Stimulated activated effector memory CD8-positive, alpha-beta T cell treated with anti-CD3 and anti-CD28 coated beads, Interleukin-12 subunit alpha, Interleukin-12 subunit beta, amount 100 ng/mL, for 72 hours (primary cell): Measurements from ENCODE around the gene SBNO1.
"Not testable (repeated sequence)": the region's sequence is repeated elsewhere in the genome, so short reads cannot be mapped to it uniquely, and the experiment has no call there.

Experiments
- ATAC-seq: fragments of 150-1000 bp; cut with Tn5 transposase; 2 replicates; pipeline ENCODE4 v1.10.0; 2021
- DNase-seq, 2 donors: peaks; one replicate each; pipeline ENCODE4 v3.0.0; 2021 to 2022; ENCODE audit warnings: low spot score in 2 of 2
- H3K27ac Mint-ChIP-seq: one replicate; pipeline ENCODE4 v1.8.0; 2022; ENCODE audit warnings: mild to moderate bottlenecking, mixed read lengths
- H3K36me3 Mint-ChIP-seq: one replicate; pipeline ENCODE4 v1.8.0; 2022; ENCODE audit warnings: mild to moderate bottlenecking, mixed read lengths
- H3K4me1 Mint-ChIP-seq: one replicate; pipeline ENCODE4 v1.8.0; 2022; ENCODE audit warnings: mixed read lengths
- H3K4me3 Mint-ChIP-seq: one replicate; pipeline ENCODE4 v1.8.0; 2022; ENCODE audit warnings: mild to moderate bottlenecking, mixed read lengths
- H3K9me3 Mint-ChIP-seq: one replicate; pipeline ENCODE4 v1.8.0; 2022; ENCODE audit warnings: mixed read lengths

SBNO1 gene

DNA sequence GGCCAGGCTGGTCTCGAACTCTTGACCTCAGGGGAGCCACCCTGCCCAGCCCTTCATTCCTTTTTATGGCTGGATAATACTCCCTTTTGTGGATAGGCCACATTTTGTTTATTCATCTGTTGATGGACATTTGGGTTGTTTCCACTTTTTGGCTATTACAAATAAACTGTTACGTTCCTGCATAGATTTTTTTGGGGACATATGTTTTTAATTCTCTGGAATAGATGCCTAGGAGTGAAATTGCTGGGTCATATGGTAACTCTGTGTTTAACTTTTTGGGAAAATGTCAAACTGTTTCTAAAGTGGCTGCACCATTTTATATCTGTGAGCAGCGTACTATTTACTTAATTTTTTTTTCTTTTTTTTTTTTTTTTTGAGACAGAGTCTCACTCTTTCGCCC, 29.1 kb upstream of the SBNO1 start:
- Mint-ChIP-seq H3K4me3 (no peak overlapping the region), H3K27ac (no peak overlapping the region), H3K4me1 (peaks cover 51% of the 10 kb centered on the region), H3K36me3 (peaks cover 90% of the 10 kb centered on the region), H3K9me3 (no peaks in the 10 kb centered on the region)
- DNase-seq, result no peak
- no peak for ATAC-seq

DNA sequence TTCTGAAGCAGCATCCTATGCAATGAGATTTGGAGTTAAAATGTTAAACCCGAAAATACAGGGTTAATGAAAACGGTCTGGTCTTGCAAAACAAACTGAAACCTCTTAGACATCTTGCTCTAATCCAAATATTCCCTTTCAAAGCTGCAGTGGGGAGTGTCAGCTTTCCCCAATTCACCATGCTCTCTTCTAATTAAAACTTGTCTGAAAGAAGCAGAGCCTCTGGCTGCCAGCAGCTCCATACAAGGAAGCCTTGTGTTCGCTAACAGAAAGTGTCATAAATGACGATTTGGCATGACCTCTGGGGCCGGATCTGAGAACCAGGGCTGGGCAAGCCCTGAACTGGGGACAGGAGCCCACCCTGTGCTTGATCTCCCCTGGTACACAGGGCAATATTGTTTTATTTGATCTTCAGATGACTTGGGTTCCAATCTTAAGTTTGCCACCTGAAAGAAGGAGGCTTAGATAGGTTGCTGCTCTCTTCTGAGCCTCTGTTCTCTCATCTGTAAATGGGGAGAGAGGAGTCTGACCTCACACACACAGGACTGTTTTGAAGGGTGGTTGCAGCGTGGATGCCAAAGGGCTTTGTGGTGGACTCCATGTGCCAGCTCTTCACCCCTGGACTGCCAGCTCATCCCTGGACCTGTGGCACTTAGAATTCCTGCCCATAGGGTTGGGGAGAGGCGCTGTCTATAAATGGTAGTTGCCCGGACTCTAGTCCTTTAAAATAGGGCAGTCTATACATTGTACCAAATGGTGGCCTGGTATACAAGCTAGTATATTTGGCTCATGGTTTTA, 27.1 kb upstream of the SBNO1 start:
- H3K4me3 Mint-ChIP-seq, result peak overlapping the region; percentile 87
- DNase-seq (no peak), ATAC-seq (no peak)
- H3K27ac Mint-ChIP-seq, result peak overlapping the region; percentile 90
- no peaks in the 10 kb centered on the region for H3K9me3 Mint-ChIP-seq
- H3K36me3 Mint-ChIP-seq, result peaks cover 79% of the 10 kb centered on the region
- peaks cover 64% of the 10 kb centered on the region for H3K4me1 Mint-ChIP-seq

DNA sequence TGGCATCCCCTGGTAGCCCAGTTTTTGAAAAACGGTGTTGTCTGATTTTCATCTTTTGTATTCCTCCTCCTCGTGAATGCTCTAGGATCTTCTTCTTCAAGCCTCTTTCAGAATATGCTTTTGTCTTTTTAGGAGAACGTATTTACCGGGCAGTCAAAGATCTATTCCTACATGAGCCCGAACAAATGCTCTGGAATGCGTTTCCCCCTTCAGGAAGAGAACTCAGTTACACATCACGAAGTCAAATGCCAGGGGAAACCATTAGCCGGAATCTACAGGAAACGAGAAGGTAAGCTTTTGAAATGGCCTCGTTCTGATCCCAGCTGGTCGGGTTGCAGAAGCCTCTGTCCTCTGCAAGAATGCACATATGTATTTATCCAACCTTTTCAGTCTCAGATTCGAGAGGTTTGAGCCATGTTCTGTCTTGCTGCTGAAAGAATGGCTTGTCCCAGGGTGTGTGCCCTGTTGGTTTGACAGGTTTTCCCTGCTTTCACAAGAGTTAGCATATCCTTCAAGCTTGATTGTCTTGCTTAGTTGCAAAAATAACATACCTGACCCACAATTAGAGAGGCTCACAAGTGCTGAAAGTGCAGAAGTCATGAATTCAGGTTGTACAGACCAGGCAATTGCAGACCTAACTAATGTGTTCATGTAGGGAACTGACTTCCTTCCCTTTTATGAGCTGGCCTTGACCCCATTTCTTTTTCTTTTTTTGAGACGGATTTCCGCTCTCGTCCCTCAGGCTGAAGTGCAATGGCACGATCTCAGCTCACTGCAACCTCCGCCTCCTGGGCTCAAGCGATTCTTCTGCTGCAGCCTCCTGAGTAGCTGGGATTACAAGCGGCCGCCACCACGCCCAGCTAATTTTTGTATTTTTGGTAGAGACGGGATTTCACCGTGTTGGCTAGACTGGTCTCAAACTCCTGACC, 26.1 kb upstream of the SBNO1 start:
- Mint-ChIP-seq H3K36me3 (peaks cover 69% of the 10 kb centered on the region), H3K4me1 (peaks cover 64% of the 10 kb centered on the region), H3K4me3 (peak overlapping the region; percentile 87), H3K9me3 (no peaks in the 10 kb centered on the region), H3K27ac (peak overlapping the region; percentile 90)
- ATAC-seq (no peak), DNase-seq (no peak)

DNA sequence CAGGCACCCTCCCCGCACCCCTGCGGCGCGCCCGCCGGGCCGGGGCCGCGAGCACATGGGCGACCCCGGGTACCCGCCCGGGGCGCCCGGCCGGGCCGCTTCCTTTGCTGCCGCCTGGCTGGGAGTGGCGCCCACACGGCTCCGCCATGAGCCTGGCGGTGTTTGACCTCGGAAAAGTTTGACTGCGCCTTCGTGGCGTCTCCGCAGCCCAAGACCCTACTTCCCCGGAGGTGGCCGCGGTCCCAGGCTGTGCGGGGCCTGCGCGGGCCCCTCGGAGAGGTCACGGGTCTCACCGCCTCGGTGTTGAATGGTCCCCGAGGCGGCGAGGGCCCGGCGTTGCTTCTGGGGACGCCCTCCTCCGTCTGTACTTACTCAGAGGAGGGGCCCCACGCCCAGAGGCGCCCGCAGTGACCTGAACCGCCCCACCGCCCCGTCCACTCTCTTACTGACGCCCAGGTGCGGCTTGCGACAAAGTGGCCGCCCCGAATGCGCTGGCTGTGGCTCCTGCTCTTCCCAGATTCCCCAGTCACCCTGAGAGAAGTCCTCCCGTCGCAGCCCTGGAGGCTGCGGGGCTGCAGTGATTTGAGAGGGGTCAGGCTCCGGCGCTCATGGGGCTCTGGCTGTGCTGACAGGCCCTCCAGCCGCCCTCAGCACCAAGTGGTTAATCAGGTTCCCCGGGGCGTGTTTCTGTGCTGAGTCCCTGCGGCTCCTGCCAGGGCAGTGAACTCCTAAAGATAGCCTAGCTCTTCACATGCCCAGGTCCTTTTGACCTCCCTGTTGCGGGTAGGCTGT, 25.1 kb upstream of the SBNO1 start:
- DNase-seq (peak; percentile 28 to 71), ATAC-seq (peak; percentile 55)
- Mint-ChIP-seq H3K9me3 (no peaks in the 10 kb centered on the region), H3K4me1 (peaks cover 58% of the 10 kb centered on the region), H3K27ac (peak overlapping the region; percentile 90), H3K36me3 (peaks cover 59% of the 10 kb centered on the region), H3K4me3 (peak overlapping the region; percentile 87)

DNA sequence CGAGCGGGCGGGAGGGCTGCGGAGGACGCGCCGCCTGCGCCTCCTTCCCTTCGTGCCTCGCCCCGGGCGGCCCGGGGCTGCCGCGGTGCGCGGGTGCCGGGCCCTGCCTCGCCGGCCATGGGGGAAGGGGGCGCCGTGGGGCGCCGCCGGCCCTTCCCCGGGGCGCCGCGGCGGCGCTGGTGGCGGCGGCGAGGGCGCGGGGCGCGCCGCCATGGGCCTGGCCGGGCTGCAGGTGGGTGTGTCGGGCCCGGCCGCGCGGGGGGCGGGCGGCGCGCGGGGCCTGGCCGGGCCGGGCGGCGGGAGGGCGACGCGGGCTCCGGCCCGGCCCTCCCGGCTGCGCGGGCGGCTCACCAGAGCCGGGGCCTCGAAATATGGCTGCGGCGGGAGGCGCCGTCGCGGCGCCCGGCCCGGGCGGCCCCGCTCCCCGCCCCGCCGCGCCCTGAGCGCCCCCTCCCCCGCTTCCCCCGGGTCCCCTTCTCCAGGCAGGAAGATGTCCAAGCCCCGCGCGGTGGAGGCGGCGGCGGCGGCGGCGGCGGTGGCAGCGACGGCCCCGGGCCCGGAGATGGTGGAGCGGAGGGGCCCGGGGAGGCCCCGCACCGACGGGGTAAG, 24.4 kb upstream of the SBNO1 start:
- Mint-ChIP-seq H3K9me3 (no peaks in the 10 kb centered on the region), H3K27ac (no peak overlapping the region), H3K4me1 (peaks cover 55% of the 10 kb centered on the region), H3K36me3 (peaks cover 52% of the 10 kb centered on the region), H3K4me3 (peak overlapping the region; percentile 87)
- peak in 1 of 2 donors; percentile 56 for DNase-seq
- ATAC-seq, result peak; percentile 1

DNA sequence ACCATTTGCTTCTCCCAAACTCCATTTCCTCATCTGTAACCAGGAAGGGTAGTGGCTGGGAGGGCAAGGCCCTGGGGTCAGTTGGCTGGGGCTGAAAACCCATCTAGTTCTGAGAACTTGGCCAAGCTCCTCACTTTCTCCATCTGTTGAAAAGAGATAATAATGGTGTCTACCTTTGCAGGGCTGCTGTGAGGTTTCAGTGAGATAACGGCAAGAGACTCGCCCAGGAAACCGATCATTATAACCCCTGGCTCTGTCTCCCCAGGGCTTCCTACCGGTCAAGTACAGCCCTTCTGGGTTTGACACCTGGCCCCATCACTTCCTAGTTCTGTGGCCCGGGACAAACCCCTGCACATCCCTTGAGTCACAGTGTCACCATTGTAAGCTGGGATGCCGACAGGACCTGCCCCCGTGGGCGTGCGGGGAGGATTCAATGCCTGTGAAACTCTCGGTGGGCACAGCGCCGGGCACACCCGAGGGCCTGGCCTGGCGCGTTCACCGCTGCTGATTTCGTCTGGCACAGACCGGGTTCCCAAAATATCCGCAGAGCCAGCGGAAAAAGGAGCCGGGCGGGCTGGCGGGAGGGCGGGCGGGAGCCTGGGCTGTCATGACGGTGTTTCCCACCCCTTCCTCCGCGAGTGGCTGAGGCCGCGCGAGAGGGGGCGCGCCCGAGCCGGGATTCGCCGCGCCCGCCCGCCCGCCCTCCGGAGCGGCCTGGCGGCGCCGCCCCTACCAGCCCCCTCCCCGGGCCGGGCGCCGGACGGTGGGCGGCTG, 23.7 kb upstream of the SBNO1 start:
- H3K9me3 Mint-ChIP-seq, result no peaks in the 10 kb centered on the region
- DNase-seq, result peak; percentile 58 to 86
- H3K36me3 Mint-ChIP-seq, result peaks cover 50% of the 10 kb centered on the region
- H3K4me3 Mint-ChIP-seq, result peak overlapping the region; percentile 75
- H3K27ac Mint-ChIP-seq, result peak overlapping the region; percentile 72
- ATAC-seq, result peak; percentile 65
- peaks cover 58% of the 10 kb centered on the region for H3K4me1 Mint-ChIP-seq

DNA sequence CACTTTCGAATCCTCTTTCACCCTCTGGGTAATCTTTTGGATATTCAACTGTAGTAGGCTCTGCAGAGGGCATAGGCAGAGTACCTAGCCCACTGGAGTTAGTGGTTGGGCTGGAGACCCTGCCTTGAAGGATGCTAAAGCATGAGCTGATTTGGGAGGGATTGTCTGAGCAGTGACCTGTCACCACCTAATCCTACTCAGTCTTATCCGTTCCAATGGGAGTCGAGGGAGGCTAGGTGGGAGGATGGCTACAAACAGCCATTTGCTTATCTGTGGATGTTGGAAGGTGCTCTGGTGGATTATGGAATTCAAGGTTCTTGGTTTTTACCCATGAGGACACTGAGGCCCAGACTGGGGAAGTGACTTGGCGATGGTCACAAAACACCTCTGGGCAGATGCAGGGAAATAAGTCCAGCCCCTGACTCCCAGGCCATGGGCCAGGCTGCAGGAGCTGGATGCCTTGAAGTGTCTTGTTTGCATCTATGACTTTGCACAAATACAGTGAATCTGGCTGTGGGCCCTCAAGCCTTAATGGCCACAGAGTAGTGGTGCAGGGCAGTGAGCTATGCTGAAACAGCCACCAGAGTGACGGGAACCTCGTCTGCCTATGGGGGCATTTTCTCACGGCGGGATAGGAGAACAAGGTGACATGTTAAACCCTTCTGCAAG, 23.0 kb upstream of the SBNO1 start:
- no peak for DNase-seq
- peaks cover 53% of the 10 kb centered on the region for H3K4me1 Mint-ChIP-seq
- H3K27ac Mint-ChIP-seq, result peak overlapping the region; percentile 72
- ATAC-seq, result no peak
- H3K4me3 Mint-ChIP-seq, result peak overlapping the region; percentile 75
- no peaks in the 10 kb centered on the region for H3K9me3 Mint-ChIP-seq
- peaks cover 44% of the 10 kb centered on the region for H3K36me3 Mint-ChIP-seq

DNA sequence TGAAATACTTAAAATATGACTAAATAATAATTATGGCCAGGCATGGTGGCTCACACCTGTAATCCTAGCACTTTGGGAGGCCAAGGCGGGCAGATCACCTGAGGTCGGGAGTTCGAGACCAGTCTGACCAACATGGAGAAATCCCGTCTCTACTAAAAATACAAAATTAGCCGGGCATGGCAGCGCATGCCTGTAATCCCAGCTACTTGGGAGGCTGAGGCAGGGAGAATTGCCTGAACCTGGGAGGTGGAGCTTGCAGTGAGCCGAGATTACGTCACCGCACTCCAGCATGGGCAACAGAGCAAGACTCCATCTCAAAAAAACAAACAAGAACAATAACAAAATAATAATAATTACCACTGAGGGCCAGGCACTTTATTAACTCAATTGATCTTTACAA, 20.9 kb upstream of the SBNO1 start:
- DNase-seq, ATAC-seq, H3K9me3 Mint-ChIP-seq, H3K27ac Mint-ChIP-seq, H3K4me3 Mint-ChIP-seq: not testable (repeated sequence)
- peaks cover 23% of the 10 kb centered on the region for H3K36me3 Mint-ChIP-seq
- peaks cover 33% of the 10 kb centered on the region for H3K4me1 Mint-ChIP-seq

DNA sequence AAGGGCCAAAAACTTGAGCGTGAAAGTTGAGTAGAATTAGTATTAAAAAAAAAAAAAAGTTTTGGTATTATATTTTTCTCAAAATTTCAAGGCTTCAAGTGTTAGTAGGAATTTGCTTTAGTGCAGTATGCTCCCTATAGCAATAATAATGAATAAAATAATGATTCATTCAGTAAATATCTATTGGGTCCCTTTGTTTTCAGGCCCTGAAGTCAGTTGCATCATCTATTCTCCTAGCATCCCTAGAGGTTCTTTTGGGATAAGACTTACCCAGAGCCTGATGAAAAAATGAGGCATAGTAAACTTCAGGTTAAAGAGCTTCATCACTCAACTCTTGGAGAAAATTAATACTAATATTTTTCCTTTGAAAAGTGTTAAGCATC, 20.3 kb upstream of the SBNO1 start:
- H3K36me3 Mint-ChIP-seq, result peaks cover 17% of the 10 kb centered on the region

DNA sequence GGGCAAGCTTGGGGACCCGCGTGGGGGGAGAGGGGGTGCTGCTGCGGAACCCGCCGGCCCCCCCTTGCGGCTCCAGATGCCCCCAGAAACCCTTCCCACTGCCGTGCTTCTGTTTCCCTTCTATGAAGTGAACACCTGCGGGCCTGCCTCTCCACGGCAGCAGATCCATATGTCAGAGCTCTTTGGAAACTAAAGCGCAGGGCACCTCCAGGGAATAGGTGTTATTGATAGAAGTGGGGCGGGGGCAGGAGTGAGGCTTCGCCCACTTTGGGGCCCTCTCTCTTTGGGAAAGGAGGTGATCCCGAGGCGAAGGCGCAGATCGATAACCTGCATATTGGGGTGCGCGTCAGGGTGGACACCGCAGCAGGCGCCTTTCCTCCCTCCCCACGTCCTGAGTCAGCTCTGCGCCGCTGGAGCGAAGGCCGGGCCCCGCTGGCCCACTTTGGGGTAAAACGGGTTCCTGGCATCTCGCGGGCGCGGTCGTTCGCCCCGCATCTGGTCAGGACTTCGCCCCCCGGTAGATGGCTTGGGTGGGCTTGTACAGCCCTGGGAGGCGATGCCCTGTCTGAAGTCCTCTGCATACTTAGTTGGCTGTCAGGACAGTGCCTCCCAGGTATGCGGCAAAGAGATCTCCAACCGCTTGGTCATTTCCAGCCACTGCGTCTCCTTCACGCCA, 19.8 kb upstream of the SBNO1 start:
- H3K27ac Mint-ChIP-seq, result peak overlapping the region; percentile 81
- peaks cover 14% of the 10 kb centered on the region for H3K36me3 Mint-ChIP-seq
- ATAC-seq (no peak), DNase-seq (peak in 1 of 2 donors; percentile 13)
- peak overlapping the region; percentile 90 for H3K4me3 Mint-ChIP-seq
- peaks cover 25% of the 10 kb centered on the region for H3K4me1 Mint-ChIP-seq
- no peaks in the 10 kb centered on the region for H3K9me3 Mint-ChIP-seq

More for the DNA sequence above, 20.3 kb upstream of the SBNO1 start:
- H3K4me1 Mint-ChIP-seq, result peaks cover 27% of the 10 kb centered on the region
- H3K27ac Mint-ChIP-seq, result no peak overlapping the region
- ATAC-seq (no peak), DNase-seq (no peak)
- H3K4me3 Mint-ChIP-seq, result peak overlapping the region; percentile 90
- no peaks in the 10 kb centered on the region for H3K9me3 Mint-ChIP-seq

DNA sequence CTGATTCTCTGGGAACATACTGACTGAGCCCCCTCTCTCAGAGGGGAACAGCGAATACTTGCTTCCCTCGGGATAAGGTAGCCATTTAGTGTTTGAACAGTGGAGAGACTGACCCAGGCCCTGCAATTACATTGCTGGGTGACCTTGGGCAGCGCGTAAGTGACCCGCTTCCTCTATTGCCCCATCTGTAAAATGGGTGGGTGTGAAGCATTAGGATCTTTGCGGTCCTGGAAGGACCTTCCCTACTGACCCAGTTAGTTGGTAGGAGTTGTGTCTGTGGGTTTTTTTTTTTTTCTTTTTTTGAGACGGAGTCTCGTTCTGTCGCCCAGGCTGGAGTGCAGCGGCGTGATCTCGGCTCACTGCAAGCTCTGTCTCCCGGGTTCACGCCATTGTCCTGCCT, 18.0 kb upstream of the SBNO1 start:
- no peak overlapping the region for H3K27ac Mint-ChIP-seq
- H3K4me1 Mint-ChIP-seq, result peaks cover 17% of the 10 kb centered on the region
- H3K9me3 Mint-ChIP-seq, result no peaks in the 10 kb centered on the region
- ATAC-seq (no peak), DNase-seq (no peak)
- peaks cover 6% of the 10 kb centered on the region for H3K36me3 Mint-ChIP-seq
- H3K4me3 Mint-ChIP-seq, result peak overlapping the region; percentile 90

DNA sequence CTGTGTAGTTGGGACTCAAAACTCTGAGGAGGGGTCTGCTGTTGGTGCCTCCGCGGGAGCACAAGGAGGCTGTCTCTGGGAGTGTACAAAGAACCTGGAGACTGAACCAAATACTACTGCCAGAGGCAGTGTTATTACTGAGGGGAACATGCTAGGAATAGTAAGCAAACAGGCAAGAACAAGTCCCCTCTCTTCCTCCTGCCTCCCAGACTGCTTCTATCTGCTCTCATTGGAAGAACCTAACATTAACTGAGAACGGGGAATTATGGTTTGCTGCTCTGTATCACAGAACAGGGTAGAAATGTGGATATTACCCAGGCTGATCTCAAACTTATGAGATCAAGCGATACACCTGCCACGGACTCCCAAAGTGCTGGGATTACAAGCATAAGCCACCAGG, 14.7 kb upstream of the SBNO1 start:
- peaks cover 6% of the 10 kb centered on the region for H3K36me3 Mint-ChIP-seq
- no peaks in the 10 kb centered on the region for H3K9me3 Mint-ChIP-seq
- ATAC-seq (no peak), DNase-seq (no peak)
- peaks cover 7% of the 10 kb centered on the region for H3K4me1 Mint-ChIP-seq
- H3K27ac Mint-ChIP-seq, result peak overlapping the region; percentile 6
- H3K4me3 Mint-ChIP-seq, result no peak overlapping the region

DNA sequence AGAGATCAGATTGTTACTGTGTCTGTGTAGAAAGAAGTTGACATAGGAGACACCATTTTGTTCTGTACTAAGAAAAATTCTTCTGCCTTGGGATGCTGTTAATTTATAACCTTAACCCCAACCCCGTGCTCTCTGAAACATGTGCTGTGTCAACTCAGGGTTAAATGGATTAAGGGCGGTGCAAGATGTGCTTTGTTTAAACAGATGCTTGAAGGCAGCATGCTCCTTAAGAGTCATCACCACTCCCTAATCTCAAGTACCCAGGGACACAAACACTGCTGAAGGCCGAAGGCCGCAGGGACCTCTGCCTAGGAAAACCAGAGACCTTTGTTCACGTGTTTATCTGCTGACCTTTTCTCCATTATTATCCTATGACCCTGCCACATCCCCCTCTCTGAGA, 7.8 kb upstream of the SBNO1 start:
- not testable (repeated sequence) for H3K27ac Mint-ChIP-seq, H3K4me1 Mint-ChIP-seq, DNase-seq, H3K4me3 Mint-ChIP-seq, H3K36me3 Mint-ChIP-seq, H3K9me3 Mint-ChIP-seq, ATAC-seq
